ENCODE measurements around the gene WDR47. TPM values are rescaled to one million over a fixed set of nuclear protein-coding genes. Genes with fewer than 3 reads are reported as not detected.

The WDR47 gene
- total and polyA plus RNA-seq, 2 of the 8 experiments (the other 6 are each of a cell fraction or from before 2014, with no cell fraction given), result 1.9 to 6.7 TPM

Small RNA genes within 50 kb of the gene (small RNA-seq; reads per million reads assigned to genes)
- not detected for gene BX679664.1 (ENCODE audit: insufficient read depth)
- not detected for gene BX679664.2 (ENCODE audit: insufficient read depth)

Other genes with a start within 250 kb of the WDR47 start
- gene AKNAD1, start 185.0 kb downstream of the WDR47 start, total RNA-seq (2021; fragmentation: NEBNext Ultra II Directional; extraction: Animal tissue kit (Norgen Biotek cat#: 25700)), result not detected in 2 replicates
- gene AKNAD1, start 185.0 kb downstream of the WDR47 start, polyA plus RNA-seq (2011; rRNA removed), result not detected in 2 replicates
- gene GPSM2, start 165.1 kb downstream of the WDR47 start, total RNA-seq (2021; fragmentation: NEBNext Ultra II Directional; extraction: Animal tissue kit (Norgen Biotek cat#: 25700)), result 10.3 and 12.7 TPM in 2 replicates
- 3.3 and 6.5 TPM in 2 replicates for gene GPSM2, start 165.1 kb downstream of the WDR47 start, polyA plus RNA-seq (2011; rRNA removed)
- gene CLCC1, start 78.6 kb downstream of the WDR47 start, total RNA-seq (2021; fragmentation: NEBNext Ultra II Directional; extraction: Animal tissue kit (Norgen Biotek cat#: 25700)), result 20.6 and 23.8 TPM in 2 replicates
- 5.2 and 8.1 TPM in 2 replicates for gene CLCC1, start 78.6 kb downstream of the WDR47 start, polyA plus RNA-seq (2011; rRNA removed)
- gene TAF13, start 33.9 kb upstream of the WDR47 start, total RNA-seq (2021; fragmentation: NEBNext Ultra II Directional; extraction: Animal tissue kit (Norgen Biotek cat#: 25700)), result 41.5 and 41.7 TPM in 2 replicates
- 5.6 and 13.1 TPM in 2 replicates for gene TAF13, start 33.9 kb upstream of the WDR47 start, polyA plus RNA-seq (2011; rRNA removed)
- 14.2 and 14.8 TPM in 2 replicates for gene TMEM167B, start 48.7 kb upstream of the WDR47 start, total RNA-seq (2021; fragmentation: NEBNext Ultra II Directional; extraction: Animal tissue kit (Norgen Biotek cat#: 25700))
- 3.5 and 3.6 TPM in 2 replicates for gene TMEM167B, start 48.7 kb upstream of the WDR47 start, polyA plus RNA-seq (2011; rRNA removed)
- gene ELAPOR1, start 72.0 kb upstream of the WDR47 start, total RNA-seq (2021; fragmentation: NEBNext Ultra II Directional; extraction: Animal tissue kit (Norgen Biotek cat#: 25700)), result 1.2 TPM in 2 replicates
- 2.5 and 3.1 TPM in 2 replicates for gene ELAPOR1, start 72.0 kb upstream of the WDR47 start, polyA plus RNA-seq (2011; rRNA removed)
- 136 and 146 TPM in 2 replicates for gene SARS1, start 171.8 kb upstream of the WDR47 start, total RNA-seq (2021; fragmentation: NEBNext Ultra II Directional; extraction: Animal tissue kit (Norgen Biotek cat#: 25700))
- 83.1 and 97.1 TPM in 2 replicates for gene SARS1, start 171.8 kb upstream of the WDR47 start, polyA plus RNA-seq (2011; rRNA removed)
- 27.7 and 28.0 TPM in 2 replicates for gene CELSR2, start 207.4 kb upstream of the WDR47 start, total RNA-seq (2021; fragmentation: NEBNext Ultra II Directional; extraction: Animal tissue kit (Norgen Biotek cat#: 25700))
- 12.0 and 25.9 TPM in 2 replicates for gene CELSR2, start 207.4 kb upstream of the WDR47 start, polyA plus RNA-seq (2011; rRNA removed)
- 67.3 and 69.6 TPM in 2 replicates for gene PSRC1, start 241.0 kb upstream of the WDR47 start, total RNA-seq (2021; fragmentation: NEBNext Ultra II Directional; extraction: Animal tissue kit (Norgen Biotek cat#: 25700))
- gene PSRC1, start 241.0 kb upstream of the WDR47 start, polyA plus RNA-seq (2011; rRNA removed), result 56.1 and 83.3 TPM in 2 replicates